Measurements from ENCODE around the gene FAM89B.
"Not testable (repeated sequence)": the region's sequence is repeated elsewhere in the genome, so short reads cannot be mapped to it uniquely, and the experiment has no call there.

The FAM89B gene

GRCh38 chr11:65572356-65573051, at the start of gene FAM89B:
FAM89B (plus strand) TSS chr11:65572538; CDS start chr11:65572670, 132 bp downstream.
- H3K4me3 Mint-ChIP-seq: peak within 1 kb of the TSS; percentile 99
- DNase-seq (peak; percentile 91), ATAC-seq (peak; percentile 3)
- no peaks in the 10 kb centered on the region for H3K27me3 Mint-ChIP-seq
- peak within 1 kb of the TSS; percentile 90 for H3K27ac Mint-ChIP-seq
- H3K36me3 Mint-ChIP-seq (ENCODE audit: low read depth): peaks cover 20% of the 10 kb centered on the region
- peaks cover 61% of the 10 kb centered on the region for H3K4me1 Mint-ChIP-seq
- H3K9me3 Mint-ChIP-seq: no peaks in the 10 kb centered on the region

- H3K36me3 Mint-ChIP-seq (ENCODE audit: low read depth); H3K27me3 Mint-ChIP-seq; H3K9me3 Mint-ChIP-seq; DNase-seq; ATAC-seq: not testable (repeated sequence)
- Mint-ChIP-seq H3K27ac (peak overlapping the region; percentile 75), H3K4me3 (peak overlapping the region; percentile 74), H3K4me1 (peaks cover 42% of the 10 kb centered on the region)
These were observed 49.4 kb upstream of the FAM89B start for GRCh38 chr11:65522718-65523630.

- peak overlapping the region; percentile 75 for H3K27ac Mint-ChIP-seq
- H3K27me3 Mint-ChIP-seq; H3K9me3 Mint-ChIP-seq; H3K36me3 Mint-ChIP-seq (ENCODE audit: low read depth); DNase-seq; ATAC-seq: not testable (repeated sequence)
- H3K4me3 Mint-ChIP-seq: peak overlapping the region; percentile 74
- peaks cover 43% of the 10 kb centered on the region for H3K4me1 Mint-ChIP-seq
These were observed 48.7 kb upstream of the FAM89B start for GRCh38 chr11:65523631-65523968.

GRCh38 chr11:65524014-65524740, 48.2 kb upstream of the FAM89B start:
- H3K9me3 Mint-ChIP-seq: no peaks in the 10 kb centered on the region
- DNase-seq: no peak
- ATAC-seq: peak; percentile 21
- H3K4me1 Mint-ChIP-seq: peaks cover 48% of the 10 kb centered on the region
- H3K27ac Mint-ChIP-seq: peak overlapping the region; percentile 75
- H3K4me3 Mint-ChIP-seq: peak overlapping the region; percentile 74
- H3K27me3 Mint-ChIP-seq: no peaks in the 10 kb centered on the region
- peaks cover 7% of the 10 kb centered on the region for H3K36me3 Mint-ChIP-seq (ENCODE audit: low read depth)

- no peaks in the 10 kb centered on the region for H3K27me3 Mint-ChIP-seq
- peaks cover 50% of the 10 kb centered on the region for H3K4me1 Mint-ChIP-seq
These were observed 47.4 kb upstream of the FAM89B start, which contains the start of gene SCYL1 for GRCh38 chr11:65524741-65525545. SCYL1 (plus strand) TSS chr11:65525083; CDS start chr11:65525154, 71 bp downstream.

GRCh38 chr11:65525546-65526480, 46.5 kb upstream of the FAM89B start:
- Mint-ChIP-seq H3K27ac (peak overlapping the region; percentile 73), H3K36me3 (ENCODE audit: low read depth) (peaks cover 13% of the 10 kb centered on the region), H3K9me3 (no peaks in the 10 kb centered on the region), H3K4me1 (peaks cover 50% of the 10 kb centered on the region), H3K4me3 (peak overlapping the region; percentile 87), H3K27me3 (no peaks in the 10 kb centered on the region)
- no peak for DNase-seq
- ATAC-seq: no peak

More at GRCh38 chr11:65524741-65525545, 47.4 kb upstream of the FAM89B start, which contains the start of gene SCYL1:
- peaks cover 7% of the 10 kb centered on the region for H3K36me3 Mint-ChIP-seq (ENCODE audit: low read depth)
- H3K27ac Mint-ChIP-seq: peak within 1 kb of the TSS; percentile 75
- H3K4me3 Mint-ChIP-seq: peak within 1 kb of the TSS; percentile 87
- H3K9me3 Mint-ChIP-seq: no peaks in the 10 kb centered on the region
- ATAC-seq (peak; percentile 71), DNase-seq (peak; percentile 84)

GRCh38 chr11:65526744-65527143, 45.6 kb upstream of the FAM89B start:
- Mint-ChIP-seq H3K4me1 (peaks cover 46% of the 10 kb centered on the region), H3K27me3 (no peaks in the 10 kb centered on the region), H3K4me3 (peak overlapping the region; percentile 87), H3K27ac (no peak overlapping the region), H3K9me3 (no peaks in the 10 kb centered on the region), H3K36me3 (ENCODE audit: low read depth) (peaks cover 21% of the 10 kb centered on the region)
- DNase-seq (no peak), ATAC-seq (no peak)

- no peak for ATAC-seq
- H3K27ac Mint-ChIP-seq: peak overlapping the region; percentile 61
- peaks cover 25% of the 10 kb centered on the region for H3K36me3 Mint-ChIP-seq (ENCODE audit: low read depth)
- DNase-seq: no peak
- no peaks in the 10 kb centered on the region for H3K9me3 Mint-ChIP-seq
- H3K4me3 Mint-ChIP-seq: no peak overlapping the region
- H3K4me1 Mint-ChIP-seq: peaks cover 27% of the 10 kb centered on the region
- no peaks in the 10 kb centered on the region for H3K27me3 Mint-ChIP-seq
These were observed 43.5 kb upstream of the FAM89B start for GRCh38 chr11:65528819-65529350.

GRCh38 chr11:65529475-65530156, 42.7 kb upstream of the FAM89B start:
- ATAC-seq (no peak), DNase-seq (no peak)
- Mint-ChIP-seq H3K4me1 (peaks cover 19% of the 10 kb centered on the region), H3K27ac (peak overlapping the region; percentile 9), H3K36me3 (ENCODE audit: low read depth) (peaks cover 28% of the 10 kb centered on the region), H3K27me3 (no peaks in the 10 kb centered on the region), H3K9me3 (no peaks in the 10 kb centered on the region), H3K4me3 (no peak overlapping the region)

- ATAC-seq: peak; percentile 68
- Mint-ChIP-seq H3K9me3 (no peaks in the 10 kb centered on the region), H3K36me3 (ENCODE audit: low read depth) (peaks cover 30% of the 10 kb centered on the region), H3K27me3 (no peaks in the 10 kb centered on the region), H3K4me3 (no peak overlapping the region), H3K27ac (peak overlapping the region; percentile 9), H3K4me1 (peaks cover 19% of the 10 kb centered on the region)
- DNase-seq: no peak
These were observed 42.2 kb upstream of the FAM89B start for GRCh38 chr11:65530157-65530496.

GRCh38 chr11:65532388-65533064, 39.8 kb upstream of the FAM89B start:
- DNase-seq (no peak), ATAC-seq (no peak)
- H3K27ac Mint-ChIP-seq: no peak overlapping the region
- H3K27me3 Mint-ChIP-seq: no peaks in the 10 kb centered on the region
- peaks cover 30% of the 10 kb centered on the region for H3K36me3 Mint-ChIP-seq (ENCODE audit: low read depth)
- no peak overlapping the region for H3K4me3 Mint-ChIP-seq
- peaks cover 11% of the 10 kb centered on the region for H3K4me1 Mint-ChIP-seq
- H3K9me3 Mint-ChIP-seq: no peaks in the 10 kb centered on the region

GRCh38 chr11:65535102-65535501, 37.2 kb upstream of the FAM89B start:
- no peak overlapping the region for H3K27ac Mint-ChIP-seq
- H3K36me3 Mint-ChIP-seq (ENCODE audit: low read depth): peaks cover 25% of the 10 kb centered on the region
- H3K27me3 Mint-ChIP-seq: no peaks in the 10 kb centered on the region
- peaks cover under 1% of the 10 kb centered on the region for H3K4me1 Mint-ChIP-seq
- ATAC-seq (no peak), DNase-seq (no peak)
- no peaks in the 10 kb centered on the region for H3K9me3 Mint-ChIP-seq
- H3K4me3 Mint-ChIP-seq: no peak overlapping the region

All from activated naive CD8-positive, alpha-beta T cell treated with anti-CD3 and anti-CD28 coated beads, Interleukin-2, amount 50 U/mL, for 24 hours (primary cell).